ENCODE data around the gene RUBCNL. TPM values are rescaled to one million over a fixed set of nuclear protein-coding genes. Genes with fewer than 3 reads are reported as not detected.

RUBCNL gene
- total RNA-seq, 1 donor from 2014 or later: 0.78 TPM

DNA sequence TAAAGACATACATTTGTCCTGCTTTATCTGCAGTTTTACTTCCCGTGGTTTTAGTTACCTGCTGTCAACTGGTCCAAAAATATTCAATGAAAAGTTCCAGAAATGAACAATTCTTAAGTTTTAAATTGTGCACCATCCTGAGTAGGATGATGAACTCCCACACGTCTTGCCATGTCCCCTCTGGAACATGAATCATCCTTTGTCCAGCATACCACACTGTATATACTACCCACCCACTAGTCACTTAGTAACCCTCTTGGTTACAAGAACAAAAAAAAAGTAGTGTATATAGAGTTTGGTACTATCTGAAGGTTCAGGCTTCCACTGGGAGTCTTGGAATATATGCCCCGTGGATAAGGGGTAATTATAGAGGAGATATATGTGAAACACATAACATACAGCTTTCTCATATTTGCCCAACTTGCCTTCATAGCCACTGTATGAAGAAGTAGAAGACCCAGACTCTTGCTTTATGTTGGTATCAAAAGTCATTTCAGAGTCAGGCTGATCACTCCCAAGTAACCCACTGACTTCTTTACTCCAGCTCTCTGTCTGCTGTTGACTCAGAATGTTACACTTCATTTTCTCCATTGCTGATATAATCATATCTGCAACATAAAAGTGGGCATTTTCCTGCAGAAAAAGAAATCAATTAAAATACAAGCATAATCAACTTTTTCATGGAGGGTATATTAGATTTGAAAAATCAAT lies 19.3 kb downstream of the RUBCNL start:
- no peaks in the 10 kb centered on the region for H3K36me3 Mint-ChIP-seq (ENCODE audit: unreplicated experiment)
- TF ChIP-seq, protein P1, sequence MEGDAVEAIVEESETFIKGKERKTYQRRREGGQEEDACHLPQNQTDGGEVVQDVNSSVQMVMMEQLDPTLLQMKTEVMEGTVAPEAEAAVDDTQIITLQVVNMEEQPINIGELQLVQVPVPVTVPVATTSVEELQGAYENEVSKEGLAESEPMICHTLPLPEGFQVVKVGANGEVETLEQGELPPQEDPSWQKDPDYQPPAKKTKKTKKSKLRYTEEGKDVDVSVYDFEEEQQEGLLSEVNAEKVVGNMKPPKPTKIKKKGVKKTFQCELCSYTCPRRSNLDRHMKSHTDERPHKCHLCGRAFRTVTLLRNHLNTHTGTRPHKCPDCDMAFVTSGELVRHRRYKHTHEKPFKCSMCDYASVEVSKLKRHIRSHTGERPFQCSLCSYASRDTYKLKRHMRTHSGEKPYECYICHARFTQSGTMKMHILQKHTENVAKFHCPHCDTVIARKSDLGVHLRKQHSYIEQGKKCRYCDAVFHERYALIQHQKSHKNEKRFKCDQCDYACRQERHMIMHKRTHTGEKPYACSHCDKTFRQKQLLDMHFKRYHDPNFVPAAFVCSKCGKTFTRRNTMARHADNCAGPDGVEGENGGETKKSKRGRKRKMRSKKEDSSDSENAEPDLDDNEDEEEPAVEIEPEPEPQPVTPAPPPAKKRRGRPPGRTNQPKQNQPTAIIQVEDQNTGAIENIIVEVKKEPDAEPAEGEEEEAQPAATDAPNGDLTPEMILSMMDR (IDR thresholded peaks at IDR 0.05): no peak
- H3K27me3 Mint-ChIP-seq (ENCODE audit: unreplicated experiment): no peaks in the 10 kb centered on the region
- peaks cover 28% of the 10 kb centered on the region for H3K4me1 Mint-ChIP-seq (ENCODE audit: unreplicated experiment)
- H3K9me3 Mint-ChIP-seq (ENCODE audit: unreplicated experiment): no peaks in the 10 kb centered on the region
- no peak for DNase-seq (ENCODE audit: extremely low spot score, unreplicated experiment)
- no peak overlapping the region for H3K4me3 Mint-ChIP-seq (ENCODE audit: unreplicated experiment)
- no peak overlapping the region for H3K27ac Mint-ChIP-seq (ENCODE audit: unreplicated experiment)

DNA sequence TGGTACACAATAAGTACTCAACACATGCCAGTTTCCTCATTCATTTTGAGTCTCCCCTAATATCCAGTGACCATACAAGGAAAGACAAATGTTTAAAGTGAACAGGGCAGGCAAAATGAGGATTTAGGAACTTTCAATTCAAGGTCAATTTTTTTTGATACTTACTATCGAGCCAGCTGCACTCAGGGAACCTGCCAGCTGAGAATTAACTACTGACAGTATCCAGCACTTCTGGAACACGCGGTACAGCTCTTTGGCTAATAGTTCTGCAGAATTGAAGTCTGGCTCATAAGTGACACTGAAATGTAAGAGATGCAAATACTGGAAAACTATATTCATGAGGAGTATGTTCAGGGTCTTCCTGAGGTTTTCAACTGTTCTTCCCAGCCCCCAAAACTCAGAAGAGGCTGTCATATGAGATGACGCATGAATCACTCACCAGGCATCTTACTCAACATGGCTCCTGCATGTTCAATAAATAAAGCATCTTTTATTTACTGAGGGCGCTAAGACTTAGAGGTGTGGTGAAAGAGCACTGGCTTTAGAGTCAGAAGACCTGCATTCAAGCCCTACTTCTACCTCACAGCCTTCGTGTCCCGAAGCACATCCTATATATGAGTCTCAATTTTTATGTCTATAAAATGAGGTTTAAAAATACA lies 25.6 kb downstream of the RUBCNL start:
- TF ChIP-seq, protein P1 (IDR thresholded peaks at IDR 0.05): no peak
- Mint-ChIP-seq H3K27ac (ENCODE audit: unreplicated experiment) (no peak overlapping the region), H3K9me3 (ENCODE audit: unreplicated experiment) (no peaks in the 10 kb centered on the region), H3K4me3 (ENCODE audit: unreplicated experiment) (no peak overlapping the region), H3K36me3 (ENCODE audit: unreplicated experiment) (peaks cover 2% of the 10 kb centered on the region), H3K27me3 (ENCODE audit: unreplicated experiment) (no peaks in the 10 kb centered on the region), H3K4me1 (ENCODE audit: unreplicated experiment) (peaks cover 23% of the 10 kb centered on the region)
- no peak for DNase-seq (ENCODE audit: extremely low spot score, unreplicated experiment)

DNA sequence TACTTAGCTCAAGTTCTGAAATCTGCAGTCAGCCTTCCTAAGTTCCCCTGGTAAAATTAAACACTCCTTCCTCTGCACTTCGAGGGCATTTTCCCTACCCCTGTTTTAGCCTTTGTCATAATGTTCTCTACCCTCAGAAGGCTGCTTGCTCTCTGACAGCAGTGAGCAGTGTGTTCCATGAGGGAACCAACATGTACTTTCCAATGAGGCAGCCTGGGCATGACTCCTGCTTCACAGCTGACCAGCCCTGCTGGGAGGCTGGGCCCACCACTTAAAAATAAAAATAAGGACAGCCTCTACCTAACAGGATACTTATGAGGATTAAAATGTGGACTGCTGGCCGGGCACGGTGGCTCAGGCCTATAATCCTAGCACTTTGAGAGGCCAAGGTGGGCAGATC lies 26.4 kb downstream of the RUBCNL start:
- no peaks in the 10 kb centered on the region for H3K27me3 Mint-ChIP-seq (ENCODE audit: unreplicated experiment)
- TF ChIP-seq, protein P1 (IDR thresholded peaks at IDR 0.05): no peak
- peaks cover 29% of the 10 kb centered on the region for H3K4me1 Mint-ChIP-seq (ENCODE audit: unreplicated experiment)

DNA sequence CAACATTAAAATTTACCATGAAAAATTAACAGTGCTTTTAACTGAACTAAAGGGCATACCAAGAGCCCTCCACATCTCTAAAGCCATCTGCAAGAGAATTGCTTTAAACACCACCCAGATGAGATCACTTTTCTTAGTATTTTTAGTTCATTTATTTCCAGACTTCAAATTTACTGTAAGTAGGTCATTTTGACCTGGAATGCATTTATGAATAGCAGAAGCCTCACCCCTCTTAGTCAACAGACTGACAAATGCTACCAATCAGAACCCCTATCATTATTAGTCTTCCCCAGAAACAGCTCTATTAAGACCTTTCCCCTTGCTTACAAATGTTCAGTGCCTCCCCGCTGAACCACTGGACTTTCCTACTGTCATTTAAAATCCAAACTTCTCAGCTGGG lies 27.3 kb downstream of the RUBCNL start:
- H3K4me1 Mint-ChIP-seq (ENCODE audit: unreplicated experiment): peaks cover 38% of the 10 kb centered on the region
- peak overlapping the region; percentile 72 for H3K27ac Mint-ChIP-seq (ENCODE audit: unreplicated experiment)
- no peaks in the 10 kb centered on the region for H3K9me3 Mint-ChIP-seq (ENCODE audit: unreplicated experiment)
- no peak for DNase-seq (ENCODE audit: extremely low spot score, unreplicated experiment)
- H3K27me3 Mint-ChIP-seq (ENCODE audit: unreplicated experiment): no peaks in the 10 kb centered on the region
- peaks cover 2% of the 10 kb centered on the region for H3K36me3 Mint-ChIP-seq (ENCODE audit: unreplicated experiment)
- no peak overlapping the region for H3K4me3 Mint-ChIP-seq (ENCODE audit: unreplicated experiment)
- TF ChIP-seq, protein P1 (IDR thresholded peaks at IDR 0.05): no peak

More for the DNA sequence above, 26.4 kb downstream of the RUBCNL start:
- Mint-ChIP-seq H3K36me3 (ENCODE audit: unreplicated experiment) (peaks cover 2% of the 10 kb centered on the region), H3K27ac (ENCODE audit: unreplicated experiment) (peak overlapping the region; percentile 59), H3K9me3 (ENCODE audit: unreplicated experiment) (no peaks in the 10 kb centered on the region), H3K4me3 (ENCODE audit: unreplicated experiment) (no peak overlapping the region)
- no peak for DNase-seq (ENCODE audit: extremely low spot score, unreplicated experiment)

DNA sequence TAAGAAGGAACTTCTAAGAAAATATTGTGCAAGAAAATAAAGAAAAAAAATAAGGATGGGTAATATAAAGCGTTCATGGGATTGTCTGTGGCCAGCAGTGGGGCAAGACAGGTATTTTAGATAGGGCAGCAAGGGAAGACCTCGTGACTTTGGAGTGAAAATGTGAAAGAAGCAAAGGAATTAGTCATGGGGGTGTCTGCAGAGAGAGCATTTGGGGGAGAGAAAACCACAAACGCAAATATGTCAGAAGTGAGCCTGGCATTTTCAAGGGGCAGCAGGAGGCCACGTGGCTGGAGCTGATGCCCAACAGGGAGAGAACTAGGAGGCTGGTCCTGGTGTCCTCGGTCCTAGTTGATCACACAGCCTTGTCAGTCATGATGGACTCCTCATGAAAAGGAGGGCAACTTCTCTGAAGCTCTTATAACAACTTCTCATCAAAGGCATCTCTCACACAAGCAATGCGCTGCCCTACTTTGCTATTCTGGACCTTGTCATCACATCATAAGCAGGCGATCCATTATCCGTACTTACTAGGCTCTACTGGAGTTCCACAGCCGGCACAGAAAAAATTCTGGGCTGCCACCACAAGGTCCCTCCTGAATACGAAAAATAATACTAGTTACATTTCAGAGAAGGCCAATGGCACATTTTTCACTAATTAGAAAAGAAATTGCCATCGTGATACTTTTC lies 31.0 kb downstream of the RUBCNL start:
- H3K27me3 Mint-ChIP-seq (ENCODE audit: unreplicated experiment): no peaks in the 10 kb centered on the region
- H3K4me3 Mint-ChIP-seq (ENCODE audit: unreplicated experiment): no peak overlapping the region
- peaks cover 44% of the 10 kb centered on the region for H3K4me1 Mint-ChIP-seq (ENCODE audit: unreplicated experiment)
- peaks cover 4% of the 10 kb centered on the region for H3K9me3 Mint-ChIP-seq (ENCODE audit: unreplicated experiment)
- peak overlapping the region; percentile 94 for H3K27ac Mint-ChIP-seq (ENCODE audit: unreplicated experiment)
- peaks cover 5% of the 10 kb centered on the region for H3K36me3 Mint-ChIP-seq (ENCODE audit: unreplicated experiment)
- DNase-seq (ENCODE audit: extremely low spot score, unreplicated experiment): no peak
- TF ChIP-seq, protein P1 (IDR thresholded peaks at IDR 0.05): no peak

All from osteocyte (in vitro differentiated cells).